ENCODE data around the gene PTPRJ.

The PTPRJ gene

GRCh38 chr11:48074425-48075181 is 94.2 kb downstream of the PTPRJ start:
- no peak for DNase-seq

- no peak for DNase-seq
Measured at GRCh38 chr11:48075637-48076036, 95.3 kb downstream of the PTPRJ start.

- no peak for DNase-seq
Measured at GRCh38 chr11:48077251-48077650, 96.9 kb downstream of the PTPRJ start.

GRCh38 chr11:48078689-48079088 is 98.3 kb downstream of the PTPRJ start:
- DNase-seq: no peak

- DNase-seq: peak; percentile 10
Measured at GRCh38 chr11:48079596-48079995, 99.2 kb downstream of the PTPRJ start.

- no peak for DNase-seq
Measured at GRCh38 chr11:48080301-48080861, 100.0 kb downstream of the PTPRJ start.

GRCh38 chr11:48081151-48082010 is 101.0 kb downstream of the PTPRJ start:
- DNase-seq: peak; percentile 43

- DNase-seq: no peak
Measured at GRCh38 chr11:48082771-48083170, 102.4 kb downstream of the PTPRJ start.

- DNase-seq: no peak
Measured at GRCh38 chr11:48083421-48083820, 103.1 kb downstream of the PTPRJ start.

- no peak for DNase-seq
Measured at GRCh38 chr11:48085688-48086087, 105.3 kb downstream of the PTPRJ start.

GRCh38 chr11:48087422-48087821 is 107.1 kb downstream of the PTPRJ start:
- no peak for DNase-seq

GRCh38 chr11:48087974-48088681 is 107.8 kb downstream of the PTPRJ start:
- no peak for DNase-seq

GRCh38 chr11:48088682-48089050 is 108.3 kb downstream of the PTPRJ start:
- no peak for DNase-seq

GRCh38 chr11:48090174-48090573 is 109.8 kb downstream of the PTPRJ start:
- no peak for DNase-seq

- DNase-seq: no peak
Measured at GRCh38 chr11:48091426-48092102, 111.2 kb downstream of the PTPRJ start.

GRCh38 chr11:48093323-48093722 is 113.0 kb downstream of the PTPRJ start:
- DNase-seq: no peak

- DNase-seq: no peak
Measured at GRCh38 chr11:48093795-48094642, 113.7 kb downstream of the PTPRJ start.

GRCh38 chr11:48094643-48095339 is 114.4 kb downstream of the PTPRJ start:
- DNase-seq: no peak

- no peak for DNase-seq
Measured at GRCh38 chr11:48095779-48096470, 115.6 kb downstream of the PTPRJ start.

Data from CD4-positive, alpha-beta T cell treated with Interferon gamma for 1 hour (primary cell).